PFSK-1 (cell line): ENCODE measurements around the gene MT1A.

Experiments
- FOXP2 ChIP-seq: optimal IDR thresholded peaks from 2 replicates; pipeline ENCODE3; 2011; ENCODE audit warnings: borderline replicate concordance, control low read depth, inconsistent platforms; ENCODE audit not compliant: insufficient read depth; ENCODE audit errors: extremely low read length, extremely low read depth
- POLR2AphosphoS5 ChIP-seq: IDR thresholded peaks from 2 replicates; pipeline ENCODE4 v1.6.1; 2012; ENCODE audit warnings: low read depth, mild to moderate bottlenecking, control low read depth, low read length, moderate library complexity
- SIN3A ChIP-seq: IDR thresholded peaks from 2 replicates; pipeline ENCODE4 v1.6.1; 2012; ENCODE audit warnings: mild to moderate bottlenecking, low read length, moderate library complexity, borderline replicate concordance; ENCODE audit not compliant: insufficient read depth
- TAF1 ChIP-seq: IDR thresholded peaks from 2 replicates; pipeline ENCODE4 v1.6.1; 2012; ENCODE audit warnings: low read length, control low read depth, borderline replicate concordance; ENCODE audit not compliant: insufficient read depth
- TF ChIP-seq, protein P1 (sequence below), 2 experiments: IDR thresholded peaks; 2 replicates each; pipeline versions ENCODE4 v1.6.1 to v1.8.0; 2011 to 2012; ENCODE audit warnings: low read depth in 2 of 2, low read length in 2 of 2, control low read depth in 1 of 2, inconsistent platforms in 1 of 2, mild to moderate bottlenecking in 1 of 2, moderate library complexity in 1 of 2; ENCODE audit not compliant: insufficient read depth in 1 of 2

MT1A gene

DNA sequence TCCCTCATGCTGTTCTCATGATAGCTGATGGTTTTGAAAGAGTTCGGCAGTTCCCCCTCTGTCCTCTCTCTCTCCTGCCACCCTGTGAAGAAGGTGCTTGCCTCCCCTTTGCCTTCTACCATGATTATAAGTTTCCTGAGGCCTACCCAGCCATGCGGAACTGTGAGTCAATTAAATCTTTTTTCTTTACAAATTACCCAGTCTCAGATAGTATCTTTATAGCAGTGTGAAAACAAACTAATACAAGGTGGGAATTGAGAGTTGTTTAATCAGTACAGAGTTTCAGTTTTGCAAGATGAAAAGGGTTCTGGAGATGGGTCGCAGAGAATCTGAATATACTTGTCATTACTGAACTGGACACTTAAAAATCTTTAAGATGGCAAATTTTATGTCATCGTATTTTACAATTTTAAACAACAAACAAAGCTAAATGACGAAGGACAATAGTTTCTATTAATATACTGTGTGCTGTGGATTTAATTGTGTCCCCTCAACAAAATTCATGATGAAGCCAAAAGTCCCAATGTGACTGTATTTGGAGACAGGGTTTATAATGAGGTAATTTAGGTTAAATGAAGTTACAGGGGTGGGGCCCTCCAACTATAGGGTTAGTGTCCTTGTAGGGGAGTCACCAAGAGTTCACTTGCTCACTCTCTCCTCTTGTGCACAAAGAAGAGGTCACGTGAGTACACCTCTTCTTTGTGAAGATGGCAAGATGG is 44.7 kb upstream of the MT1A start:
- TF ChIP-seq SIN3A (no peak), TAF1 (no peak)

DNA sequence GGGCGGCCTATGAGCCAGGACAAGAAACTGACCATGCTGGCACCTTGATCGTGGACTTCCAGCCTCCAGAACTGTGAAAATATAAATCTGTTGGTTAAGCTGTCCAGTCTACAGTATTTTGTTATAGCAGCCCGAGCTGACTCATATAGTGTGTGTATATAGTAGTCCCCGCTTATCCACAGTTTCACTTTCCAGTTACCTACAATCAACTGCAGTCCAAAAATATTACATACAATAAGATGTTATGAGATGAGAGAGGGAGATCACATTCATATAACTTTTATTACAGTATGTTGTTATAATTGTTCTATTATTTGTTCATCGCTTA is 44.2 kb upstream of the MT1A start:
- TF ChIP-seq, protein P1, sequence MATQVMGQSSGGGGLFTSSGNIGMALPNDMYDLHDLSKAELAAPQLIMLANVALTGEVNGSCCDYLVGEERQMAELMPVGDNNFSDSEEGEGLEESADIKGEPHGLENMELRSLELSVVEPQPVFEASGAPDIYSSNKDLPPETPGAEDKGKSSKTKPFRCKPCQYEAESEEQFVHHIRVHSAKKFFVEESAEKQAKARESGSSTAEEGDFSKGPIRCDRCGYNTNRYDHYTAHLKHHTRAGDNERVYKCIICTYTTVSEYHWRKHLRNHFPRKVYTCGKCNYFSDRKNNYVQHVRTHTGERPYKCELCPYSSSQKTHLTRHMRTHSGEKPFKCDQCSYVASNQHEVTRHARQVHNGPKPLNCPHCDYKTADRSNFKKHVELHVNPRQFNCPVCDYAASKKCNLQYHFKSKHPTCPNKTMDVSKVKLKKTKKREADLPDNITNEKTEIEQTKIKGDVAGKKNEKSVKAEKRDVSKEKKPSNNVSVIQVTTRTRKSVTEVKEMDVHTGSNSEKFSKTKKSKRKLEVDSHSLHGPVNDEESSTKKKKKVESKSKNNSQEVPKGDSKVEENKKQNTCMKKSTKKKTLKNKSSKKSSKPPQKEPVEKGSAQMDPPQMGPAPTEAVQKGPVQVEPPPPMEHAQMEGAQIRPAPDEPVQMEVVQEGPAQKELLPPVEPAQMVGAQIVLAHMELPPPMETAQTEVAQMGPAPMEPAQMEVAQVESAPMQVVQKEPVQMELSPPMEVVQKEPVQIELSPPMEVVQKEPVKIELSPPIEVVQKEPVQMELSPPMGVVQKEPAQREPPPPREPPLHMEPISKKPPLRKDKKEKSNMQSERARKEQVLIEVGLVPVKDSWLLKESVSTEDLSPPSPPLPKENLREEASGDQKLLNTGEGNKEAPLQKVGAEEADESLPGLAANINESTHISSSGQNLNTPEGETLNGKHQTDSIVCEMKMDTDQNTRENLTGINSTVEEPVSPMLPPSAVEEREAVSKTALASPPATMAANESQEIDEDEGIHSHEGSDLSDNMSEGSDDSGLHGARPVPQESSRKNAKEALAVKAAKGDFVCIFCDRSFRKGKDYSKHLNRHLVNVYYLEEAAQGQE (IDR thresholded peaks at IDR 0.05; ENCODE audit: insufficient read depth in 1 of 2, low read depth in 2 of 2, low read length in 2 of 2): no peak
- TF ChIP-seq SIN3A: no peak
- TF ChIP-seq FOXP2: no peak
- TF ChIP-seq POLR2AphosphoS5: no peak
- no peak for TF ChIP-seq TAF1

DNA sequence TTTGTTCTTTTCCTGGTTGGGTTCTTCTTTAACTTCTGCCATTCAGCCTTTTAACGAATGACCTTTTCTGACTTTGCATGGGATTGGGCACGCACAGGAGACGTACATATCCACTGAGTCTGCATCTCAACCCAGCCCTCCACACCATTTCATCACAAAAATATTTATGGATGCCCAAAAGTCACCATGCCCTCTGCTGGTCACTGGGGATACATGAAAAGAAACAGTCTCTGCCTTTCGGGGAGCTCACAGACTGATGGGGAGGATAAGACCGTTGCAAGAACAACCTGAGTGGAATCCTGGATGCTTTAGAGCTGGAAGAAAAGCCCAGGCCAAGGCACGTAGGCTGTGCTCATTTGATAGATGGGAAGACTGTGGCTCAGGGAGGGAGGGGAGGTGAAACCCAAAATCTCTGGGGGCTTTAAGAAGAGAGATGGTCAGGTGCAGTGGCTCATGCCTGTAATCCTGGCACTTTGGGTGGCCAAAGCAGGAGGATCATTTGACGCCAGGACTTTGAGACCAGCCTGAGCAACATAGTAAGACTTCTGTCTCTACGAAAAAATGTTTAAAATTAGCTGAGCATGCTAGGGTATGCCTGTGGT is 38.0 kb upstream of the MT1A start:
- no peak for TF ChIP-seq TAF1
- no peak for TF ChIP-seq FOXP2
- no peak for TF ChIP-seq SIN3A
- TF ChIP-seq, protein P1 (IDR thresholded peaks at IDR 0.05; ENCODE audit: insufficient read depth in 1 of 2, low read depth in 2 of 2, low read length in 2 of 2): no peak
- TF ChIP-seq POLR2AphosphoS5: no peak

DNA sequence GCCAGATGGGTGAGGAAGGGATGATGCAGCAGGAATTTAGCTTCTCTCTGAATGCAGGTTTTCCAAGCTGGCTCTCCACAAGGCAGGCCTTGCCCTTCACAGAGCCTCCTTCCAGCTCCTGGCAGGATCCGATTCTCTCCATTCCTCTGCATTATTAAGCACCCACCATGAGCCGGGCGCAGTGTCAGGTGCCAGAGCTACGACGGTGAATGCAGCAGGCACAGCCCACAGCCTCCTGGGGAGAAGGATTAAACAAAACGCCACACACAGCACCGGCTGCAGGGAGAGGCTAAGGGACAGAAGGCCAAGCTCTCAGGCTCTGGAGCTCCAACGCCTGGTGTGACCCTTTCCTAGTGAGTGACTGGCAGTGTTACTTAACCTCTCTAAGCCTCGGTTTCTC is 37.1 kb upstream of the MT1A start:
- TF ChIP-seq, protein P1 (IDR thresholded peaks at IDR 0.05; ENCODE audit: insufficient read depth in 1 of 2, low read depth in 2 of 2, low read length in 2 of 2): no peak
- TF ChIP-seq FOXP2 (no peak), POLR2AphosphoS5 (no peak), TAF1 (no peak), SIN3A (no peak)

DNA sequence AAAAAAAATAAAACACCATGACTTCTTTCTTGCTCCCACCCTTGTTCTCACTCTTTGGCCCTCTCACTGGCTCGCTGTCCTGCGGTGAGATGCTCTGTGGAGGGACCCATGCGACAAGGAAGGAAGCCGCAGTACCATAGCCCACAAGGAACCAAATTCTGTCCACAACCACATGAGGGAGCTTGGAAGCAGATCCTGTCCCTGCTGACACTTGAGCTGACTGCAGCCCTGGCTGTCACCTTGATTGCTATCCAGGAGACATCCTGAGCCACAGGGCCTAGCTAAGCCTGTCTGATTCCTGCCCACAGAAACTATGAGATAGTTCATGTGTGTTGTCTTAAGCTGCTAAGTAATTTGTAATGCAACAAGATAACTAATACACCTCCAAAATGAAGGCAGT is 34.9 kb upstream of the MT1A start:
- TF ChIP-seq POLR2AphosphoS5: no peak
- no peak for TF ChIP-seq FOXP2
- no peak for TF ChIP-seq SIN3A
- TF ChIP-seq, protein P1 (IDR thresholded peaks at IDR 0.05; ENCODE audit: insufficient read depth in 1 of 2, low read depth in 2 of 2, low read length in 2 of 2): no peak
- TF ChIP-seq TAF1: no peak
